Fibroblast of skin of left biceps (primary cell): ENCODE data around the gene NSL1.
A peak's percentile ranks its signal among the peaks of the same experiment; 100 is the strongest.
"Not testable (repeated sequence)": the region's sequence is repeated elsewhere in the genome, so short reads cannot be mapped to it uniquely, and the experiment has no call there.

ENCODE experiments used
- DNase-seq, 2 experiments: peaks; one replicate each; pipeline ENCODE4 v3.0.0-alpha.2; 2013; ENCODE audit warnings: low read depth in 2 of 2

NSL1 gene

GRCh38 chr1:212791676-212792395 is at the start of gene NSL1, which contains the start of gene TATDN3:
NSL1 (minus strand) TSS chr1:212791777; CDS start chr1:212791763, 14 bp downstream.
TATDN3 (plus strand) TSS chr1:212791894; CDS start chr1:212791922, 28 bp downstream.
- DNase-seq: peak; percentile 80 to 82

- DNase-seq: no peak
These were observed 46.6 kb upstream of the NSL1 start for GRCh38 chr1:212838145-212838544.

DNA sequence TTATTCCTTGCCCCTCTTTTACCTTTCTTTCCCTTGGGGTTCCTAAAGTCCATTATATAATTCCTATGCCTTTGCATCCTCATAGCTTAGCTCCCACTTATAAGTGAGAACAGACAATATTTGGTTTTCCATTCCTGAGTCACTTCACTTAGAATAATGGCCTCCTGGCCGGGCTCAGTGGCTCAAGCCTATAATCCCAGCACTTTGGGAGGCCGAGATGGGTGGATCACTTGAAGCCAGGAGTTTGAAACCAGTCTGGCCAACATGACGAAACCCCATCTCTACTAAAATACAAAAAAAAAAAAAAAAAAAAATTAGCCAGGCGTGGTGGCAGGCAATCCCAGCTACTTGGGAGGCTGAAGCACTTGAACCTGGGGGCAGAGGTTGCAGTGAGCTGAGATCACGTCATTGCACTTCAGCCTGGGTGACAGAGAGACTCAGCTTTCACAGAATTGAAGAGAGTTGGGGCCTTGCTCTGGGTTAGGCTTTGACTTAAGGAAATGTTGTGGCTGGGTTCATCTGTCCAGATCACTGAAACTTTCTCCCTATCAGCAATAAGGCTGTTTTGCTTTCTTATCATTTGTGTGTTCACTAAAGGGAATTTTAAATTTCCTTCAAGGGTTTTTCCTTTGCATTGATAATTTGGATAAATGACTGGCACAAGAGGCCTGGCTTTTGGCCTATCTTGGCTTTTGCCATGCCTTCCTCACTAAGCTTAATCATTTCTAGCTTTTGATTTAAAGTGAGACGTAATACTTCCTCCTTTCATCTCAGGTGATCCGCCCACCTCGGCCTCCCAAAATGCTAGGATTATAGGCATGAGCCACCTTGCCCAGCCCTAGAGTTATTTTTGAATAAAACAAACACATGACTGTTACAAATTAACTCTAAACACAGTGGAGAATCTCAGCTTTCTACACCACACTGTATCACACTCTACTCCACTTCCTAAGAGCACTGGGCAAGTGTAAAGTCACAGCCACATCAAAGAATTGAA is 41.9 kb upstream of the NSL1 start:
- DNase-seq: not testable (repeated sequence)

GRCh38 chr1:212828395-212828794 is 36.8 kb upstream of the NSL1 start:
- no peak for DNase-seq

DNA sequence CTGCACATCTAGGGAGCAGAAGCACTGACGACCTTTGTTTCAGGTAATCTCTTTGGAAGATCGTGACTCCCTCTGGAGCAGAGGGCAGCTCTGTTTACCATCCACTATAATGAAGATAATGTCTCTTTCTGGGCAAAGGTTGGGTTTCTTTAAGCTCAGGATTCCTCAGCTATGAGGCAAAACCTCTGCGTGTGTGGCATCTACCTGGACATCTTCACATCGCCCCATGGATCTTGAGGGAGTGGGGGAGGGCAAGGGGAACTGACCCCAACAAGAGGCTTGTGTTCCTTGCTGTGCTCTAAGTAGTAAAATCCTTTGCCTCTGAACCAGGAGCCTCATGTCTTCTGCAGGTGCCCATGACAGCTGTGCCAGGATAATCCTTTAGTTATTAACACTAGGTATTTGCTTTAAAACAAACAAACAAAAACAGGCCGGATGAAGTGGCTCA is 36.3 kb upstream of the NSL1 start:
- DNase-seq: no peak

DNA sequence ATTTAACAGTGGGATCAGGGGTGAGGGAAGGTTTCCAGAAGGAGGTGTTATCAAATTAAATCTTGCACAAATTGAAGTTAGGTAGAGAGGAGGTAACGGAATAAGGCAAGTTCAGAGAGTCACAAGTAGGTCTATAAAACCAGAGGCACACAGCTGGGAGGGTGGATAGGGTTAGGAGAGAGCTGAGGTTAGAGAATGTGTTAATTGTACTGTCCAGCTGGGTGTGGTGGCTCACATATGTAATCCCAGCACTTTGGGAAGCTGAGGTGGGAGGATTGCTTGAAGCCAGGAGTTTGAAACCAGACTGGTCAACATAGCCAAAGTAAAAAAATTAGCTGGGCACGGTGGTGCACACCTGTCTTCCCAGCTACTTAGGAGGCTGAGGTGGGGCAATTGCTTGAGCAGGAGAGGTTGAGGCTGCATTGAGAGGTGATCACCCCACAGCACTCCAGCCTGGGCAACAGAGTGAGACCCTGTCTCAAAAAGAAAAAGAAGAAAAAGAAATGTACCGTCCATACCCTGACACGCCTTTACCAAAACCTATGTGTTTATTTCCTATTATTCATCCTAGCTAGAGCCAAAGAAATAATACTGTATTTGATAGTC is 35.7 kb upstream of the NSL1 start:
- DNase-seq: no peak

GRCh38 chr1:212825798-212826452 is 34.3 kb upstream of the NSL1 start:
- no peak for DNase-seq

DNA sequence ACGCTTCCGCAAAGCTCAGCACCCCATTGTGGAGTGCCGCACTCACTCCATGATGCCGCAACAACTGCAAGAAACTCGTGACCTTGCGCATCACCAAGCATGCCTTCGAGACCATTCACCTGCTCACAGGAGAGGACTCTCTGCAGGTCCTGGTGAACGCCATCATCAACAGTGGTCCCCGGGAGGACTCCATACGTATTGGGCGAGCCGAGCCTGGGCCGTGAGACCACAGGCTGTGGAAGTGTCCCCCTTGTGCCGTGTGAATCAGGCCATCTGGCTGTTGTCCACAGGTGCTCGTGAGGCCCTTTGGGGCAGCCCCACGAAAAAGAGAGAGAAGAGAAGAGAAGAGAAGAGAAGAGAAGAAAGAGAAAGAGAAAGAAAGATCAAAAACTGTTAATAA is 32.6 kb upstream of the NSL1 start:
- no peak for DNase-seq

- no peak for DNase-seq
These were observed 31.4 kb upstream of the NSL1 start for GRCh38 chr1:212822956-212823355.

- no peak for DNase-seq
These were observed 29.4 kb upstream of the NSL1 start for GRCh38 chr1:212820969-212821368.

GRCh38 chr1:212819726-212820125 is 28.1 kb upstream of the NSL1 start:
- DNase-seq: no peak

DNA sequence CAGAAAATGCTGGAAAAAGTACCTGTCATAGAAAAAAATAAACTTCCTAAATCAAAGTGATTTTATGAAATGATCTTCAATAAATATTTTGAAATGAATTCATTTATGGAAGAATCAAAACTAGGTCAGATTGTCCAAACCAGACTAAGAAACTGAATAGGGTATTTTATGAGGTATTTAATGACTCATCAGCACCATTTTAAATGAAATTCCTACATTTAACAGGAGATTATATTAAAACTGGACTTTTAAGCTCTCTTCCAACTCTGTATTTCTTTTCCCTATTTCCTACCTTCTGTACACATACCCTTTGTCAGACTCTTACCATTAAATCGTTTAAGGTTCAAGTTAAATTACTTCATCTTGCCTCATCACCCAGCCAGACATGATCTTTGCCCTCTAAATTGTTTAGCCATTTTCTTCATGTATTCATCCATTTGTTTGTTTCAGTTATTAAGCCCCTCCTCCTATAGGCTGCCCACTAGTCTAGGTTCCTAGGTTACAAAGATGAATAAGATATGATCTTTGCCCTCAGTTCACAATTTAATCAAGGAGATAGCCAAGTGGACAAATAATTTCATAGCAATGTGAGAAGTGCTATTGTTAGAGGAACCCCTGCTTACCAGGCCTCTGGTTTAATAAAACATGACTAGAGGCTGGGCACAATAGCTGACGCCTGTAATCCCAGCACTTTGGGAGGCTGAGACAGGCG is 25.1 kb upstream of the NSL1 start:
- no peak for DNase-seq

GRCh38 chr1:212814537-212815334 is 23.2 kb upstream of the NSL1 start:
- no peak for DNase-seq

DNA sequence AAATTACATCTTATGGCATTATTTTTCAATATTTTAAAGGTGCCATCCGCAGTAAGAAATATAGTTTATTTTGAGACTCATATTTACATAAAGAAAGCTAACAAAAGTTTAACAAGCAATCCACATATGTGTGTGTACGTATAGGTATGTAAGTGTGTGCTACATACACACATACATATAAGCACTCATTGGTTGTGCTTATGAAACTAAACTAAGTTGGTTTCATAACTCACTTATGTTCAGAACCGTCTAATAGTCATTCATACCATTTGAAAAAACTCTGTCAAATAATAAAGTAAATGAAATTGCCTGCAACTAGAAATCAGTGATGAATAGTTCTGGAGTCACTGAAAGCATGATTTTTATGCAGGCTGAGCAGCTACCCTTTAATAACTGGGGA is 14.2 kb upstream of the NSL1 start:
- no peak for DNase-seq

DNA sequence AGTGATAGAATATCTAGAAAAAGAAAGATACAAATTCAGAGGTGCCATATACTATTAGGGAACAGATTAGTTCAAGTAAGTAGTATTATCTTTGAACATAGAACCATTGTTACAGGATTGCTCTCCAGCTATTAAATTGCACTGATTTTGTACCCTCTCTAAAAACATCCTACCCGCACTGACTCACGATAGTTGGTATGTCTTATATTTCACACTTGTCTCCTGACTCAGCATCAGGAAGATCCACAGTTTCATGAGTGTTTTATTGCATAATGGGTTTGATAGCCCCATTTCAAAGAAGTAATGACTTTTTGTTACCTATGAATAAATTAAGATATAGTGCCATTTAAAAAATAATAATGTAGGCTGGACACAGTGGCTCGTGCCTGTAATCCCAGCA is 6.1 kb upstream of the NSL1 start:
- DNase-seq: no peak

GRCh38 chr1:212794561-212795014 is 3.0 kb upstream of the NSL1 start:
- no peak for DNase-seq

DNA sequence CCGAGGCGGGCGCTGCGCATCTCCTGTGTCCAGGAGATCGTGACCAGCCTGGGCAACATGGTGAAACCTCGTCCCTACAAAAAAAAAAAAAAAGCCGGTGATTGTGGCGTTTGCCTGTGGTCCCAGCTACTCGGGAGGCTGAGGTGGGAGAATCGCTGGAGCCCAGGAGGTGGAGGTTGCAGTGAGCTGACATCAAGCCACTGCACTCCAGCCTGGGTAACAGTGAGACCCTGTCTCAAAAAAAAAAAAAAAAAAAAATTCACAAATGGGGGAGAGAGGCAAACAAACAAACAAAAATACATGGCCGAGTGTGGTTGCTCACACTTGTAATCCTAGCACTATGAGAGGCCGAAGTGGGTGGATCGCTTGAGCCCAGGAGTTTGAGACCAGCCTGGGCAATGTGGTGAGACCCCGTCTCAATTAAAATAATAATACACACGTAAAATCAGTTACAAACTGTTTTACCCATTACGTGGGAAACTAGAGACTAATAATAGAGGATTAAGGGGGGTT is 875 bp upstream of the NSL1 start:
- no peak for DNase-seq

GRCh38 chr1:212791261-212791675 is 309 bp downstream of the NSL1 start:
- peak; percentile 34 to 36 for DNase-seq

GRCh38 chr1:212785871-212786270 is 5.7 kb downstream of the NSL1 start:
- no peak for DNase-seq

GRCh38 chr1:212783976-212784375 is 7.6 kb downstream of the NSL1 start:
- DNase-seq: no peak
